Suprapubic skin (tissue), 3 donors: ENCODE data around the gene CAMSAP3.

ENCODE experiments used
- CTCF ChIP-seq, 2 donors: fragments of 200-600 bp in 1 of 2; fragments of 450-650 bp in 1 of 2; sonication (generic) in 1 of 2; IDR thresholded peaks; one replicate each; pipeline ENCODE4 v1.5.1; 2016 to 2019; ENCODE audit warnings: antibody characterized with exemption in 2 of 2, mild to moderate bottlenecking in 1 of 2, moderate library complexity in 1 of 2
- POLR2AphosphoS5 ChIP-seq, 3 donors: sonication (generic); formaldehyde crosslinking; IDR thresholded peaks; one replicate each; pipeline ENCODE4 v1.6.1; 2017; ENCODE audit warnings: antibody characterized with exemption in 3 of 3

GRCh38 chr19:7549429-7550148 lies 46.1 kb upstream of the CAMSAP3 start:
- no peak for TF ChIP-seq POLR2AphosphoS5 (IDR thresholded peaks at IDR 0.05)
- no peak for TF ChIP-seq CTCF (IDR thresholded peaks at IDR 0.05)
